ENCODE results near the gene HSFX3.
"Not testable (repeated sequence)": the region's sequence is repeated elsewhere in the genome, so short reads cannot be mapped to it uniquely, and the experiment has no call there.

- TF ChIP-seq BHLHE40 (IDR thresholded peaks at IDR 0.05; ENCODE audit: borderline replicate concordance); SUZ12 (IDR thresholded peaks at IDR 0.05); CTBP1 (IDR thresholded peaks at IDR 0.05; ENCODE audit: borderline replicate concordance); FOXM1 (IDR thresholded peaks at IDR 0.05; ENCODE audit: borderline replicate concordance); SP1 (IDR thresholded peaks at IDR 0.05); FOXK2 (IDR thresholded peaks at IDR 0.05); PKNOX1 (IDR thresholded peaks at IDR 0.05); FOXA1 (IDR thresholded peaks at IDR 0.05); L3MBTL2 (conservative IDR thresholded peaks at IDR 0.05): not testable (repeated sequence)
These were observed 23.8 kb downstream of the HSFX3 start for GRCh38 chrX:149525903-149526302.

Measured in HEK293T (cell line).